K562 (cell line): ENCODE data around the gene GPHA2.

Source experiments
- CBX2 ChIP-seq: fragments of 200-600 bp; sonication (generic); IDR thresholded peaks from one replicate; pipeline ENCODE4 v1.6.1; 2012; ENCODE audit warnings: mild to moderate bottlenecking, low read length, inconsistent platforms; ENCODE audit not compliant: insufficient read depth, poor library complexity, severe bottlenecking
- CHCHD3 ChIP-seq: fragments of 250-450 bp; sonication (Bioruptor Pico); IDR thresholded peaks from 2 replicates; pipeline ENCODE4 v2.1.2; 2022; ENCODE audit warnings: mild to moderate bottlenecking
- EZH2 ChIP-seq: IDR thresholded peaks from 2 replicates; pipeline ENCODE4 v1.6.1; 2012; ENCODE audit warnings: low read depth, mild to moderate bottlenecking, inconsistent platforms, low read length, borderline replicate concordance
- FOSL1 ChIP-seq: fragments of 200-800 bp; sonication (Bioruptor generic); conservative IDR thresholded peaks from 2 replicates; pipeline ENCODE4 v1.6.1; 2016; ENCODE audit warnings: missing genetic modification characterization, missing compliant biosample characterization
- FOXP4 ChIP-seq: sonication (generic); formaldehyde crosslinking; IDR thresholded peaks from 2 replicates; pipeline ENCODE4 v1.8.0; 2022; ENCODE audit warnings: mild to moderate bottlenecking, missing genetic modification reagents, borderline replicate concordance
- MAFF ChIP-seq: IDR thresholded peaks from 2 replicates; pipeline ENCODE4 v1.6.1; 2012; ENCODE audit warnings: low read length, improper control_type of control experiment
- MTA2 ChIP-seq: fragments of 450-650 bp; IDR thresholded peaks from 2 replicates; pipeline ENCODE4 v1.6.1; 2016; ENCODE audit warnings: low read depth
- POLR2A ChIP-seq: fragments of 450-650 bp; conservative IDR thresholded peaks from 2 replicates; pipeline ENCODE4 v1.6.1; 2016
- ZNF780A ChIP-seq: fragments of 250-450 bp; sonication (Bioruptor Pico); IDR thresholded peaks from 2 replicates; pipeline ENCODE4 v1.5.0; 2021; ENCODE audit warnings: mild to moderate bottlenecking

- no peak for TF ChIP-seq EZH2
- no peak for TF ChIP-seq FOXP4 (CRISPR knock-in tag)
- no peak for TF ChIP-seq FOSL1 (tag)
- no peak for TF ChIP-seq CBX2
- TF ChIP-seq CHCHD3, result no peak
- no peak for TF ChIP-seq MTA2
- TF ChIP-seq ZNF780A (CRISPR knock-in tag), result no peak
- no peak for TF ChIP-seq POLR2A
- TF ChIP-seq MAFF, result no peak
Measured at GRCh38 chr11:64970731-64971151, 35.0 kb upstream of the GPHA2 start.
